SJSA1 (cell line): ENCODE data around the gene NPL. TPM values are rescaled to one million over a fixed set of nuclear protein-coding genes. Genes with fewer than 3 reads are reported as not detected.
A peak's percentile ranks its signal among the peaks of the same experiment; 100 is the strongest.

ENCODE experiments used
- DNase-seq, 2 experiments: peaks; one replicate each; pipeline ENCODE4 v3.0.0-alpha.2; 2015 to 2020; ENCODE audit warnings: low spot score in 2 of 2, low read depth in 1 of 2
- H3K27ac ChIP-seq: fragments of 250-450 bp; sonication (Bioruptor Pico); 2 replicates; pipeline ENCODE4 v1.5.1; 2020; ENCODE audit warnings: mild to moderate bottlenecking, moderate library complexity
- H3K27me3 ChIP-seq: fragments of 250-450 bp; sonication (Bioruptor Pico); replicated peaks from 2 replicates; pipeline ENCODE4 v1.5.1; 2020; ENCODE audit warnings: mild to moderate bottlenecking, moderate library complexity
- H3K36me3 ChIP-seq: fragments of 250-450 bp; sonication (Bioruptor Pico); 2 replicates; pipeline ENCODE4 v1.5.1; 2020; ENCODE audit warnings: mild to moderate bottlenecking
- H3K4me1 ChIP-seq: fragments of 250-450 bp; sonication (Bioruptor Pico); replicated peaks from 2 replicates; pipeline ENCODE4 v1.6.1; 2021; ENCODE audit warnings: mild to moderate bottlenecking
- H3K4me3 ChIP-seq: fragments of 250-450 bp; sonication (Bioruptor Pico); 2 replicates; pipeline ENCODE4 v1.5.1; 2020; ENCODE audit warnings: mild to moderate bottlenecking
- H3K9me3 ChIP-seq: fragments of 250-450 bp; sonication (Bioruptor Pico); replicated peaks from 2 replicates; pipeline ENCODE4 v1.5.1; 2020; ENCODE audit warnings: mild to moderate bottlenecking
- total RNA-seq: library from RNA; depleted of rRNA; stranded (reverse); fragments of >200 nt; shearing (Covaris generic); gene quantifications from 2 replicates; pipeline ENCODE4 v1.2.3, GENCODE V29; 2014

The NPL gene
- total RNA-seq, 1 experiment from 2014 or later, result 2.4 TPM

DNA sequence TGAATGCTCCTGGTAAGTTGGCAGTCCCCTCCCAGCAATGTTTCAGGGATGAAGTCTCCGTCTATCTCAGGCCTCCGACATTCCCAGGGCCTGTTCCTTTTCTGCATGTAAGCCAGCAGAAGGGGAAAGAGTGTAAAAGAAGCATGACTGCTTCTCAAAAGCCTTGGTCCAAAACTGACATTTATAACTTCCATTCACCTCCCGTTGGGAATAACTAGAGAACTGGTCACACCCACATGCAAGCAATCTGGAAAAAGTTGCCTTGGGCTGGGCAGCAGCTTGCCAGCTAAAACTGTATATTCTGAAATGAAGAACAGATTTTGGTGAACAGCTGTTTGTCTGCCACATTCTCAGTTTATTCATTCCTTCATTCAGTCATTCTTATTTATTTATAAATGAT is 24.2 kb upstream of the NPL start:
- Histone ChIP-seq H3K4me3 (no peak overlapping the region), H3K27me3 (no peaks in the 10 kb centered on the region), H3K9me3 (no peaks in the 10 kb centered on the region), H3K27ac (no peak overlapping the region), H3K36me3 (no peaks in the 10 kb centered on the region), H3K4me1 (no peaks in the 10 kb centered on the region)
- no peak for DNase-seq

DNA sequence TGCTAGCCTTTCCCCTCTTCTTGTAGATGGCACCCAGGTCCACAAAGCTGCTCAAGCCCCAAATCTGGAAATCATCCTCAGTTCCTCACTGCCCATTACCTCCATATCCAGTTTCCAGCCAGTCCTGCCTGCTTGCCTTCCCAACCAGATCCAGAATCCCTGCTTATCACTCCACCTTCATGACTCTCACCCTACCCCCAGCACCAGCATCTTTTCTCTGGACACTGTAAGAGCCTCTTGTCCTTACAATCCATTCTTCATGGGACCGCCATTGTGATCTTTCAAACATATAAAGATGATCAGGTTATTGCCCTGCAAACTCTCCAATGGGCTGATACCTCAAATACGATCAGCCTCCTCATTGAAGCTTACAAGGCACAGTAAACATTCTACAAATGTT is 23.5 kb upstream of the NPL start:
- H3K4me3 ChIP-seq, result no peak overlapping the region
- DNase-seq, result no peak
- no peaks in the 10 kb centered on the region for H3K27me3 ChIP-seq
- H3K9me3 ChIP-seq, result no peaks in the 10 kb centered on the region
- no peaks in the 10 kb centered on the region for H3K36me3 ChIP-seq
- no peak overlapping the region for H3K27ac ChIP-seq
- H3K4me1 ChIP-seq, result no peaks in the 10 kb centered on the region

DNA sequence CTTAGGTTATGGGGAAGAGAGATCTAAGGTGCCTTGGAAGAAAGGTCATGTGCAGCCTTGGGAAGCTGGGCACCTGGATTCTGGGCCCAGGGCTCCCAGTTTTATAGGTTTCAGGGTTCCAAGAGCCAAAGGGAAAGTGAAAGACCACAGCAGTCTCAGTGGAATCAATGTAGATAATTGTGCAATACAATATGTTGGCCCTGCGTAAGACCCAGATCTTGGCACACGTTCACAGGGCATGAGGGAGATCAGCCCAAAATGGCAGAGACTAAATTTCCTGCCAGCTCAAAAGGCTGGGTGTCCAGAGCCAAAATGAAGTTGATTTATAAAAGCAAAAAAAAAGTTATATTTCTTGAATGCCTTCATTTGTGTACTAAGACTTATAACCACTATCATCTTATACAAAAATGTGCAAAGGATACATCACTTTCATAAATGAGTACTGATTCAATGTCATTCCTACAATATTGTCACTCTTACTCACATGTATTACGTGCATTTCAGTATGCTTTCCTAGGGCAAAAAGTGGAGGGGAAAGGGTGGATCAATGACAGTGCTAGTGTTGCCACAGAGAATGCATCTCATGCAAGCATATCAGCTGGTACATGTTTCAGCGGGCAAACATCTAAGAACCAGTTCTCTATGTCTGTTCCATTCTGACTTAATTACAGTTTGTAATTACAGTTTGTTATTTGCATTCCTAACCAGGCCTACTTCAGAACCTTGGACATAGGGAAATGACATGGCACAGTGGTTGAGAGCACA is 22.5 kb upstream of the NPL start:
- H3K27ac ChIP-seq, result no peak overlapping the region
- H3K27me3 ChIP-seq, result no peaks in the 10 kb centered on the region
- DNase-seq, result no peak
- H3K4me1 ChIP-seq, result no peaks in the 10 kb centered on the region
- no peaks in the 10 kb centered on the region for H3K36me3 ChIP-seq
- no peaks in the 10 kb centered on the region for H3K9me3 ChIP-seq
- no peak overlapping the region for H3K4me3 ChIP-seq

DNA sequence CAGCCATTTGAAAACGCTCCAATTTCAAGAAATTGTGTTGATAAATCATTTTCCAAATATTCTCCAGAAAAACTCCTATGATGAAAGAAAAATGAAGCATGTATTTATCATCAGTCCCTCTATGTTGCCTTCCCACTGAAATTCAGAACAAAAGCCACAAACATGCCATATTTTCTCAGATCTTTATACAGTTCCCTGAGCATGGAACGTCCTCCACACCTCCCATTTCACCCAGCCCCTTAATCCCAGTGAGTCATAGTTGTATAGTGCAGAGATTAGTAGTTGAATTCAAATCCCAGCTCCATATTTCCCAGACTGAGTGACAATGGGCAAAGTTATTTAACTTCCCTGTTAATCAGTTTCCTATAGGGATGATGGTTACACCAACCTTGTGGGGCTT is 20.6 kb upstream of the NPL start:
- H3K4me3 ChIP-seq, result no peak overlapping the region
- no peaks in the 10 kb centered on the region for H3K36me3 ChIP-seq
- no peaks in the 10 kb centered on the region for H3K27me3 ChIP-seq
- no peaks in the 10 kb centered on the region for H3K9me3 ChIP-seq
- H3K27ac ChIP-seq, result no peak overlapping the region
- no peaks in the 10 kb centered on the region for H3K4me1 ChIP-seq
- no peak for DNase-seq

DNA sequence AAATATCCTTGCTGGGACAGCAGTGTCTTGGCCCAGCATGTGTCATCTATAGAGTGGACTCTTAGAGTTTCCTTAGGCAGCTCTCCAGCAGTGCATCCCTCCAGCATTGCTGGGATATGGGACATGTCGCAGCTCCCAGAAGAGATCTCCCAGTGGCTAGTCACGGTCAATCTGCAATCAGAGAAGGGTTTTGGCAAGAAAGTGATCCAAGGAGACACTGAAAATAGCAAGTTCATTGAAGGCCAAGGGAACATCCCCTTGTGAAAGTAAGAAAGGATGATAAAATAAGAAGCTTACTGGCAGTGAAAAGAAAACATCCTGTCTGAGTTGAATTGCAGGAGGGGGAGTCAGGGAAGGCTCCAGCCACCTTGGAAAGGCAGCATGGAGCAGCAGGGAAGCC is 19.3 kb upstream of the NPL start:
- no peak for DNase-seq
- H3K36me3 ChIP-seq, result no peaks in the 10 kb centered on the region
- no peak overlapping the region for H3K4me3 ChIP-seq
- no peaks in the 10 kb centered on the region for H3K9me3 ChIP-seq
- no peak overlapping the region for H3K27ac ChIP-seq
- no peaks in the 10 kb centered on the region for H3K27me3 ChIP-seq
- no peaks in the 10 kb centered on the region for H3K4me1 ChIP-seq

DNA sequence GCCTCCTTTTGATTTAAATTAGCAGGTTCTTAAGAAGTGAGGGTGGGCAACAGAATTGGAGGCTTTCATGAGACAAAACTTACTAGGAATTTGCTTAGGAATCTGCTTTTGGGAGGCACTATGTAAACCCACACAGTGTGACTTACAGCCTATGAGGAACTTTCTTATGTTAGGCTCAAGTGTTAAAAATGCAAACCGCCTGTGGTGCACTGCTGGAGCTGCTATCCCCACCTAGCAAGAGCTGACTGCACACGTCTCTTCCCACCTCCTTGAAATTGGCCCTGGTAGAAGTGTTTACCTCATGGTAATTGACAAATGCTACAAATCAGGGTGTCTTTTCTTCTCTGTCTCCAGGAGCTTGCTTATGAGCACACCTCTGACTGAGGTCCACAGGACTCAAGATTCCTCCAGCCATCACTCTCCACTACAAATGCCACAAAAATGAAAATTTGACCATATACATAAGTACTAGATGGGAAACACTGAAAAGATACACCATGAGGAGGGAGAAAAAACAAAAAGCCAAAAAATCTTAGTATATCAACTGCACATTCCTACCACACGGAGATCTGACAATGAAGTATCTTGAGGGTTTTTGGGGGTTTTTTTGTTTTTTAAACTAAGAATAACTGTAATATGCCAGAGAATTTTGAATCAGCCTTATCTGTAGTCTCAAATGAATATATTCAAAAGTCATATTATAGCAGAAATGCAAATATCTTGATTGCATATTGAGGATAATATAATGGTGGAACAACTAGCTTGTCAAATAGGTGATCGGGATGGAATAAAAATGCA is 18.2 kb upstream of the NPL start:
- Histone ChIP-seq H3K4me3 (no peak overlapping the region), H3K9me3 (no peaks in the 10 kb centered on the region), H3K36me3 (no peaks in the 10 kb centered on the region), H3K4me1 (no peaks in the 10 kb centered on the region), H3K27ac (no peak overlapping the region), H3K27me3 (no peaks in the 10 kb centered on the region)
- no peak for DNase-seq

DNA sequence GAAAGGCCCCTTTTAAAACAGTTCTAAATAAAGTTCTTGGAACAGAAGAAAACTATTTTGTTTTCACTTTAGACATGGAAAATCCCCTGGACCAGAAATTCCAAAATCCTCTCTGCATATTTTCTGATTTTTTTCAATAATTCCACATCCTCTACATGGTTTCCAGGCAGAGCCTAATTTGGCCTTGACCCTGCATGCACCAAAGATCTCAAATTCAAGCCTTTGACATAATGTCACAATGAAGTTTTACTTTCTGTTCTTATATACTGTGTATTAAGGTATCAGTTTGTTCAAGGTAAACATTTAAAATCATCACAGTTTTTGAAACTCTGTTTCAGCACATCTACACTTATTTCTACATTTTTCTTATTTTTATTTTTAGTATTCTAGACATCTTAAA is 12.2 kb upstream of the NPL start:
- Histone ChIP-seq H3K27me3 (no peaks in the 10 kb centered on the region), H3K9me3 (no peaks in the 10 kb centered on the region), H3K4me3 (no peak overlapping the region), H3K36me3 (no peaks in the 10 kb centered on the region), H3K4me1 (peaks cover 13% of the 10 kb centered on the region), H3K27ac (no peak overlapping the region)
- DNase-seq, result no peak

DNA sequence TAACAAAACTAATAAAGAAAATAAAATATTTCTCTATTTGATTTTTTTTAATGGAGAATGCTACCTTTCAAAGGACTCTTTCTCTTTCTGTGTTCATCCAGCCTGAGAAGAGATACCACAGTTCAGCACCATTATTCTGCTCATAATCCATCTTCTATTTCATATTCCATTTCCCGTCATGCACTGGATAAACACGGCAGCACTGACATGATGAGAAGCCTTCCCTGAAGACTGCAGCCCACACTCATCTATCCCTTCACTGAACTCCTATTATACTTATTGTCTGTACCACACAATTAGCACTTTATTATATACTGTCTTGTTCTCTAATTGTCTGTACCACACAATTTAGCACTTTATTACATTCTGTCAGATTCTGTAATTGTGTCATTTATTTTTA is 10.7 kb upstream of the NPL start:
- Histone ChIP-seq H3K4me3 (no peak overlapping the region), H3K9me3 (no peaks in the 10 kb centered on the region), H3K27ac (no peak overlapping the region), H3K4me1 (peaks cover 14% of the 10 kb centered on the region), H3K27me3 (no peaks in the 10 kb centered on the region), H3K36me3 (no peaks in the 10 kb centered on the region)
- DNase-seq, result no peak

DNA sequence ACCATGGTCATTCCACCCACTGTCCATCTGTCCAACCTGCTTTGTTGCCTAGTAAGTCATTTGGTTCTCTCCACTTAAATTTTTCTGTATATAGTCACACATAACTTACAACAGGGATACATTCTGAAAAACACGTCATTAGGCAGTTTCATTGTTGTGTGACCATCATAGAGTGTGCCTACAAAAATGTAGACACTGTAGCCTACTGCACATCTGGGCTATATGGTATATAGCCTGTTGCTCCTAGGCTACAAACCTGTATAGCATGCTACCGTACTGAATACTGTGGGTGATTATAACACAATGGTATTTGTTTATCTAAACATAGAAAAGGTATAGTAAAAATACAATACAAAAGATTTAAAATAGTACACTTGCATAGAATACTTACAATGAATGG is 10.0 kb upstream of the NPL start:
- DNase-seq, result peak in 1 of 2 experiments; percentile 24
- Histone ChIP-seq H3K27me3 (no peaks in the 10 kb centered on the region), H3K4me3 (no peak overlapping the region)

DNA sequence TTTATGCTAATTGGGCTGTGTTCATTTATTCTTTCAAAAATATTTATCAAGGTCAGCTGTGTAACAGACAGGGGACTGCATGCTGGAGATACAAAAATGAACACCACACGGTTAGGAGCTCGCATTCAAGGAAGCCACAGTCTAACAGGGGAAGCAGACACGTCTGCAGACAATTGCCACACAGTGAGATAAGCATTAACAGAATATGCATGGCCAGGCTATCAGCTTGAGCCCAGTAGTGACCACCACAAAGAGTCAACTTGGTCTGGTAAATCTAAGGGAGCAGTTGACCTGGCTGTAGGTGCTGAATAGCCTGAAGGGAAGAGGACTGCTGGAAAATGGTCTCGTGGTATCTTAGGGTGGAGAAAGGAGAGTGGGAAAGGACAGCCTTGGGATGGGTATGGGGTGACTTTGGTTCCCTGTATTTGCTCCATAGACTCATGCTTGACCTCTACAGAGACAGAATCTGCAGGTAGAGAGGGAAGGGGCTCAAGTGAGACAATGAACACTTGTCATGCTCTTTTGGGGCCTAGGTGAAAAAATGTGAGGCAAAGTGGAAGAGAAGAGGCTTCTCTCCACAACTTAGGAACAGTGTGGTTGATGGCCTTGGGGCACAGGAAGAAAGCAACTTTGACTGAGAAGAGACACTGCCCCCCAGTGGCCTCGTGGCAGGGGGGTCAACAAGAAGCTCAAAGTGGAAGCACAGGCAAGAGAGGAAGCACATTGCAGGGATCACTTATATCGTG is 7.6 kb upstream of the NPL start:
- no peaks in the 10 kb centered on the region for H3K9me3 ChIP-seq
- peaks cover 14% of the 10 kb centered on the region for H3K4me1 ChIP-seq
- H3K27me3 ChIP-seq, result no peaks in the 10 kb centered on the region
- H3K36me3 ChIP-seq, result no peaks in the 10 kb centered on the region
- no peak overlapping the region for H3K27ac ChIP-seq
- no peak overlapping the region for H3K4me3 ChIP-seq
- peak; percentile 60 to 74 for DNase-seq

More for the DNA sequence above, 10.0 kb upstream of the NPL start:
- Histone ChIP-seq H3K9me3 (no peaks in the 10 kb centered on the region), H3K36me3 (no peaks in the 10 kb centered on the region), H3K4me1 (peaks cover 14% of the 10 kb centered on the region), H3K27ac (no peak overlapping the region)

DNA sequence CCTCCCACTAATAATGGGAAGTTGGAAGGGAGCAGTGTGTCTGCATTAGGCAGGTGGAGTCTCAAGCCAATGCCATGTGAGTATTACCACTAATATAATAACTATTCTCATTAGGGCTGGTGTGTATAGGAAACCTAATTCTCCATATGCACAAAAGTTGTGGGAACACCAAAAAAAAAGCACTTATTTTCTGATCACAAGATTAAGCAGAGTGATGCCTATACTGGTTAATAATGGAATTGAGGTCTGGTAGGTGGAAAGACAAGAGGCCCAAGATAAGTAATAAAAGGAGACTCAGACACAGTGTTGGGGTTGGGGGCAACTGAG is 7.0 kb upstream of the NPL start:
- Histone ChIP-seq H3K36me3 (no peaks in the 10 kb centered on the region), H3K27ac (no peak overlapping the region), H3K4me3 (no peak overlapping the region), H3K4me1 (peaks cover 14% of the 10 kb centered on the region), H3K9me3 (no peaks in the 10 kb centered on the region), H3K27me3 (no peaks in the 10 kb centered on the region)
- DNase-seq, result no peak

DNA sequence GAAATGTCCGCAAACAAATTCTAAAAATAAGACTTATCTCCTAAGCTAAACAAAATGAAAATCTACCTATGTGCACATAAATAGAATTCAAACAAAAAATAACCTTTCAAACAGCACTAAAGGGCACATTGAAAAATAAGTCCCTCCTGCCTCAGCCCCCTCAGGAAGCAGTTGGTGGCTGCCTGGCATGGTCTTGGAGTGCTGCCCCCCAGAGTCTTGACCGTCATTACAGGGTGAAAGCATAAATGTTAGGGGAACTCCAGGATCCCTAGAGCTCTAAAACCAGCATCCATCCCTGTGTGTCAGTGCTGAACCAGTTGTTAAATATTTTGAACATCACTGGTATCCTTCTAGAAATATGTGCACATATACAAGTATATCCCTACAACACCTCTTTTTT is 6.5 kb upstream of the NPL start:
- peaks cover 1% of the 10 kb centered on the region; the same call in 1 of the 2 replicates for H3K27me3 ChIP-seq
- H3K9me3 ChIP-seq, result no peaks in the 10 kb centered on the region
- H3K36me3 ChIP-seq, result no peaks in the 10 kb centered on the region
- peaks cover 14% of the 10 kb centered on the region for H3K4me1 ChIP-seq
- DNase-seq, result no peak
- no peak overlapping the region for H3K4me3 ChIP-seq
- H3K27ac ChIP-seq, result no peak overlapping the region

DNA sequence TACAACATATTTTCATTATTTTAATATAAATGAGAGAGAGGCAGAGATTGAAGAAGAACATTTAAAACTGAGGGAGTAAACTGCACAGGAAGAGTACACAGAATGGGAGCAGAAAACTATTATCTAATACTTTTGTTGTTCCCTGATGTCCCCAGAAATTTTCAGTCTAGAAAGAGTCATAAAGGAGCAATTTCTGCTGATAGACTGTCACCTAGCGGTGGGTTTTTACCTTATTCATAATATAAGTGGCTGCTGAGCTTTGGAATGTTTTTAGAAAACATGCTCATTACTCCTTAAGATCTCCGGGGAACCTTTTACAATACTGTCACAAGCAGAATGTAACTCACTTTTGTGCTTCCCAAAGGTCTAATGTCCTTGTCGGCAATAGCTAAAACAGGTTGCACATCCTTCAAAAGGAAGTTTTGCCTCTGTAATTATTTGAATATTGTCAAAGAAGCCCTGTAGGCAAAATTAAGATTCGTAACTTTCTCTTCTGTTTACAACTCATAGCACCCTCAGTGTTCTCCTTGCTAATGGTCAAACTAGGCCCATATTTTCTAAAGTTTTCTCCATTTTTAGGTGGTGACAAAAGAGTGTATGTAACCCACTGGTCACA is 4.9 kb upstream of the NPL start:
- no peak overlapping the region for H3K27ac ChIP-seq
- no peaks in the 10 kb centered on the region for H3K9me3 ChIP-seq
- H3K36me3 ChIP-seq, result no peaks in the 10 kb centered on the region
- DNase-seq, result peak in 1 of 2 experiments; percentile 48
- H3K27me3 ChIP-seq, result peaks cover 17% of the 10 kb centered on the region
- peaks cover 15% of the 10 kb centered on the region for H3K4me1 ChIP-seq
- no peak overlapping the region for H3K4me3 ChIP-seq

DNA sequence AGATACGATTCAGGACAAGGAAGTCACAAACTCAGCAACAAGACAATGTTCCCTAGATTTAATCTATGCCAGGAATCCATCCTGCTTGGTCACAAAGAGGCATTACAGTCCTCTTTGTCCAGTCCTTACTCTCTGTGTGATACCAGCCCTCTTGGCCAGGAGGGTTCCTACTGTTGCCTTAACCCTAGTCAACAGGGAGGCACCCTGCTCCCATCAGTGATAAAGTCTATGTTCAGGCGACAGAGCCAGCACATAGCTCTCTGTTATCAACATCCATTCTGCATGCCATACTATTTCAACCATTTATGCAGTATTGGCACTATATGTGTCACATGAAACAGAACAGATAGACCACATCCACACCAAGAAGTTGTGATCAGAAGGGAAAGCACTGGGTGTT is 4.4 kb upstream of the NPL start:
- Histone ChIP-seq H3K27ac (no peak overlapping the region), H3K27me3 (peaks cover 22% of the 10 kb centered on the region), H3K9me3 (no peaks in the 10 kb centered on the region), H3K4me3 (no peak overlapping the region), H3K36me3 (no peaks in the 10 kb centered on the region), H3K4me1 (peaks cover 17% of the 10 kb centered on the region)
- no peak for DNase-seq
